Lower leg skin (tissue), 3 donors: ENCODE results near the gene TM9SF4.

ENCODE experiments used
- POLR2A ChIP-seq, 2 donors: fragments of 450-650 bp; IDR thresholded peaks; one replicate each; pipeline ENCODE4 v1.6.1; 2016 to 2017; ENCODE audit warnings: antibody characterized with exemption in 2 of 2, mild to moderate bottlenecking in 1 of 2, moderate library complexity in 1 of 2
- TF ChIP-seq, protein P1 (sequence below), 3 donors: fragments of 450-650 bp; IDR thresholded peaks; one replicate each; pipeline ENCODE4 v1.5.1; 2016; ENCODE audit warnings: antibody characterized with exemption in 3 of 3, mild to moderate bottlenecking in 3 of 3, moderate library complexity in 2 of 3

GRCh38 chr20:32124916-32125454 is 15.5 kb downstream of the TM9SF4 start:
- TF ChIP-seq, protein P1, sequence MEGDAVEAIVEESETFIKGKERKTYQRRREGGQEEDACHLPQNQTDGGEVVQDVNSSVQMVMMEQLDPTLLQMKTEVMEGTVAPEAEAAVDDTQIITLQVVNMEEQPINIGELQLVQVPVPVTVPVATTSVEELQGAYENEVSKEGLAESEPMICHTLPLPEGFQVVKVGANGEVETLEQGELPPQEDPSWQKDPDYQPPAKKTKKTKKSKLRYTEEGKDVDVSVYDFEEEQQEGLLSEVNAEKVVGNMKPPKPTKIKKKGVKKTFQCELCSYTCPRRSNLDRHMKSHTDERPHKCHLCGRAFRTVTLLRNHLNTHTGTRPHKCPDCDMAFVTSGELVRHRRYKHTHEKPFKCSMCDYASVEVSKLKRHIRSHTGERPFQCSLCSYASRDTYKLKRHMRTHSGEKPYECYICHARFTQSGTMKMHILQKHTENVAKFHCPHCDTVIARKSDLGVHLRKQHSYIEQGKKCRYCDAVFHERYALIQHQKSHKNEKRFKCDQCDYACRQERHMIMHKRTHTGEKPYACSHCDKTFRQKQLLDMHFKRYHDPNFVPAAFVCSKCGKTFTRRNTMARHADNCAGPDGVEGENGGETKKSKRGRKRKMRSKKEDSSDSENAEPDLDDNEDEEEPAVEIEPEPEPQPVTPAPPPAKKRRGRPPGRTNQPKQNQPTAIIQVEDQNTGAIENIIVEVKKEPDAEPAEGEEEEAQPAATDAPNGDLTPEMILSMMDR (IDR thresholded peaks at IDR 0.05): no peak
- no peak for TF ChIP-seq POLR2A (IDR thresholded peaks at IDR 0.05)
